Hepatocyte (in vitro differentiated cells): ENCODE results near the gene GLI3. TPM values are rescaled to one million over a fixed set of nuclear protein-coding genes. Genes with fewer than 3 reads are reported as not detected.

ENCODE experiments used
- DNase-seq: peaks from one replicate; pipeline ENCODE4 v3.0.0-alpha.2; 2016; ENCODE audit warnings: low spot score
- H2AFZ ChIP-seq: fragments of 200-600 bp; sonication (generic); 2 replicates; pipeline ENCODE4 v1.6.0; 2016; ENCODE audit warnings: antibody characterized with exemption, mild to moderate bottlenecking
- H3K27ac ChIP-seq: fragments of 200-600 bp; sonication (generic); 2 replicates; pipeline ENCODE4 v1.5.1; 2016; ENCODE audit warnings: mild to moderate bottlenecking
- H3K27me3 ChIP-seq: fragments of 200-600 bp; sonication (generic); 2 replicates; pipeline ENCODE4 v1.6.1; 2016
- H3K36me3 ChIP-seq: fragments of 200-600 bp; sonication (generic); replicated peaks from 2 replicates; pipeline ENCODE4 v1.5.1; 2016; ENCODE audit warnings: low read depth; ENCODE audit not compliant: insufficient read depth
- H3K4me1 ChIP-seq: fragments of 200-600 bp; sonication (generic); 2 replicates; pipeline ENCODE4 v1.5.1; 2016; ENCODE audit warnings: mild to moderate bottlenecking, moderate library complexity; ENCODE audit not compliant: insufficient read depth
- H3K4me2 ChIP-seq: fragments of 200-600 bp; sonication (generic); 2 replicates; pipeline ENCODE4 v1.6.0; 2016
- H3K4me3 ChIP-seq: fragments of 200-600 bp; sonication (generic); 2 replicates; pipeline ENCODE4 v1.5.1; 2016; ENCODE audit warnings: mild to moderate bottlenecking
- H3K79me2 ChIP-seq: fragments of 200-600 bp; sonication (generic); 2 replicates; pipeline ENCODE4 v1.6.0; 2017; ENCODE audit warnings: mild to moderate bottlenecking
- H3K9me2 ChIP-seq: fragments of 200-600 bp; sonication (generic); replicated peaks from 2 replicates; pipeline ENCODE4 v1.6.0; 2017; ENCODE audit warnings: mild to moderate bottlenecking; ENCODE audit not compliant: insufficient read depth
- H3K9me3 ChIP-seq: fragments of 200-600 bp; sonication (generic); 2 replicates; pipeline ENCODE4 v1.5.1; 2016; ENCODE audit warnings: low read depth, mild to moderate bottlenecking
- H4K20me1 ChIP-seq: fragments of 200-600 bp; sonication (generic); 2 replicates; pipeline ENCODE4 v1.6.0; 2016; ENCODE audit warnings: mild to moderate bottlenecking; ENCODE audit not compliant: insufficient read depth, poor library complexity, severe bottlenecking
- CTCF ChIP-seq: fragments of 200-600 bp; sonication (generic); IDR thresholded peaks from 2 replicates; pipeline ENCODE4 v1.5.1; 2016; ENCODE audit warnings: antibody characterized with exemption, mild to moderate bottlenecking; ENCODE audit not compliant: poor library complexity
- EZH2 ChIP-seq: fragments of 200-600 bp; sonication (generic); IDR thresholded peaks from 2 replicates; pipeline ENCODE4 v1.6.1; 2016; ENCODE audit warnings: antibody characterized with exemption, mild to moderate bottlenecking, borderline replicate concordance
- EZH2phosphoT487 ChIP-seq: fragments of 200-600 bp; sonication (generic); IDR thresholded peaks from one replicate; pipeline ENCODE4 v1.6.1; 2018; ENCODE audit warnings: antibody characterized with exemption, mild to moderate bottlenecking, low read depth, moderate library complexity; ENCODE audit not compliant: unreplicated experiment, severe bottlenecking
- WGBS: methylation state at CpG from one replicate; pipeline ENCODE4 v1.1.6; 2016; ENCODE audit warnings: low lambda C conversion rate; ENCODE audit errors: missing lambda C conversion rate; 5-methylcytosine and 5-hydroxymethylcytosine counted together
- polyA plus RNA-seq: library from polyadenylated mRNA; unstranded; fragments of >200 nt; fragmentation: Nextera tagmentation; extraction: Ambion mirVana; gene quantifications from 2 replicates; pipeline ENCODE4 v1.2.1, GENCODE V29; 2016
- total RNA-seq: library from RNA; depleted of rRNA; stranded (reverse); fragments of >200 nt; gene quantifications from 2 replicates; pipeline ENCODE4 v1.2.3, GENCODE V29; 2014

GLI3 gene
- total and polyA plus RNA-seq, 2 experiments from 2014 or later, result 5.5 to 20.0 TPM

GRCh38 chr7:42087616-42088015 lies 149.4 kb downstream of the GLI3 start:
- Histone ChIP-seq H3K4me1 (peaks cover 25% of the 10 kb centered on the region), H3K4me2 (no peak overlapping the region), H3K79me2 (peaks cover 23% of the 10 kb centered on the region), H3K4me3 (no peak overlapping the region), H3K9me3 (no peaks in the 10 kb centered on the region), H3K36me3 (no peaks in the 10 kb centered on the region), H3K27ac (no peak overlapping the region), H3K9me2 (no peaks in the 10 kb centered on the region), H3K27me3 (no peaks in the 10 kb centered on the region), H4K20me1 (no peaks in the 10 kb centered on the region), H2AFZ (no peak overlapping the region)
- DNase-seq, result no peak
- 55% methylated on average over 2 of the region's 2 CpGs for WGBS
- TF ChIP-seq CTCF (no peak), EZH2 (no peak), EZH2phosphoT487 (no peak)

DNA sequence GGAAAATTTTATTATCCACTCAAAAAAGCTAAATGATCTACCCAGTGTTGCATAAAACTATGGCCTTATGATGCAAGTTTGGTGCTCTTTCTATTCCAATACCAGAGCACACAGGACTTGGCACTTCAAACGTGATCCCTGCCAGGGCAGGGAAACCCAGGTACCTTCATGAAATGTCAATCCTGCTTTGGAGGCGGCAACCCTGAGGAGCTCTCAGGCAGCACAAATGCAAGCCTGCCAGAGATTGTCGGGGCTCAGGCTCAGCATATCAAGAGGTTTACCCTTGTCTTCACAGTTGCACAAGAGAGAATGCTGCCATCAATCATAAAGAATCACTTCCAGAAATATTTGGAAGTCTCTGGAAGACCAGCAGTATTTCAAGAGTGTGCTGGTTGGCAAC lies 151.5 kb downstream of the GLI3 start:
- Histone ChIP-seq H2AFZ (no peak overlapping the region), H3K4me1 (peaks cover 18% of the 10 kb centered on the region), H3K36me3 (no peaks in the 10 kb centered on the region), H3K9me3 (no peaks in the 10 kb centered on the region), H3K9me2 (no peaks in the 10 kb centered on the region), H3K27me3 (no peaks in the 10 kb centered on the region), H3K27ac (no peak overlapping the region), H3K4me2 (no peak overlapping the region), H3K4me3 (no peak overlapping the region), H4K20me1 (no peaks in the 10 kb centered on the region), H3K79me2 (peaks cover 21% of the 10 kb centered on the region)
- 83% methylated on average over 3 of the region's 3 CpGs for WGBS
- no peak for DNase-seq
- TF ChIP-seq EZH2, result no peak
- no peak for TF ChIP-seq EZH2phosphoT487
- TF ChIP-seq CTCF, result no peak

GRCh38 chr7:42084263-42084662 lies 152.7 kb downstream of the GLI3 start:
- H3K4me1 ChIP-seq, result peaks cover 15% of the 10 kb centered on the region
- H3K9me2 ChIP-seq, result no peaks in the 10 kb centered on the region
- no peaks in the 10 kb centered on the region for H3K9me3 ChIP-seq
- DNase-seq, result no peak
- TF ChIP-seq CTCF, result no peak
- no peak for TF ChIP-seq EZH2
- TF ChIP-seq EZH2phosphoT487, result no peak
- no peak overlapping the region for H3K4me2 ChIP-seq
- no peaks in the 10 kb centered on the region for H3K36me3 ChIP-seq
- no peaks in the 10 kb centered on the region for H3K27me3 ChIP-seq
- H3K27ac ChIP-seq, result no peak overlapping the region
- no peak overlapping the region for H3K4me3 ChIP-seq
- H4K20me1 ChIP-seq, result no peaks in the 10 kb centered on the region
- H2AFZ ChIP-seq, result no peak overlapping the region
- WGBS, result 85% methylated on average over 4 of the region's 4 CpGs
- H3K79me2 ChIP-seq, result peaks cover 13% of the 10 kb centered on the region

DNA sequence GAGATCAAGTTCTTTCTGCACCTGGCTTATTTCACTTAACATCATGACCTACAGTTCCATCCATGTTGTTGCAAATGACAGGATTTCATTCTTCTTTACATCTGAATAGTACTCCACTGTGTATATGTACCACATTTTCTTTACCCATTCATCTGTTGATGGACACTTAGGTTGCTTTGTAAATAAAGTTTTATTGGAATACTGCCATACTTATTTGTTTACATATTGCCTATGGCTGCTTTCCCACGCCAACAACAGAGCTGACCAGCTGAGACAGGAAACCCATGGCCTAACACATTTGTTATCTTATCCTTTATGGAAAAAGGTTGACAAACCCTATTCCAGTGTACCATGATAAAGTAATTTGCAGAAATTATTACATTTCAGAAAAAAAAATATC lies 153.7 kb downstream of the GLI3 start:
- no peaks in the 10 kb centered on the region for H3K27me3 ChIP-seq
- H3K79me2 ChIP-seq, result peaks cover 13% of the 10 kb centered on the region
- no peaks in the 10 kb centered on the region for H4K20me1 ChIP-seq
- H3K36me3 ChIP-seq, result no peaks in the 10 kb centered on the region
- H3K27ac ChIP-seq, result no peak overlapping the region
- no peaks in the 10 kb centered on the region for H3K9me2 ChIP-seq
- no peak overlapping the region for H3K4me3 ChIP-seq
- H3K9me3 ChIP-seq, result no peaks in the 10 kb centered on the region
- TF ChIP-seq CTCF (no peak), EZH2phosphoT487 (no peak), EZH2 (no peak)
- WGBS, result 86% methylated on average over 1 of the region's 1 CpG
- no peak overlapping the region for H2AFZ ChIP-seq
- H3K4me2 ChIP-seq, result no peak overlapping the region
- H3K4me1 ChIP-seq, result peaks cover 15% of the 10 kb centered on the region
- no peak for DNase-seq
